NCI-H1694 treated with DMSO at 0.1 percent for 48 hours (cell line): Measurements from ENCODE around the gene FGF7.
"Not testable (repeated sequence)": the region's sequence is repeated elsewhere in the genome, so short reads cannot be mapped to it uniquely, and the experiment has no call there.

ENCODE experiments used
- DNase-seq: peaks from one replicate; lab custom pipeline; 2025; lab: John Stamatoyannopoulos, UW

FGF7 gene

GRCh38 chr15:49439678-49440395 is 16.8 kb downstream of the FGF7 start:
- DNase-seq = no peak

GRCh38 chr15:49441356-49441755 is 18.3 kb downstream of the FGF7 start:
- DNase-seq = no peak

GRCh38 chr15:49441816-49442215 is 18.8 kb downstream of the FGF7 start:
- no peak for DNase-seq

- DNase-seq = no peak
Observed at GRCh38 chr15:49452595-49452994, 29.6 kb downstream of the FGF7 start.

- DNase-seq = no peak
Observed at GRCh38 chr15:49456166-49456565, 33.1 kb downstream of the FGF7 start.

- DNase-seq = no peak
Observed at GRCh38 chr15:49458145-49458544, 35.1 kb downstream of the FGF7 start.

- DNase-seq = no peak
Observed at GRCh38 chr15:49460411-49460941, 37.4 kb downstream of the FGF7 start.

- no peak for DNase-seq
Observed at GRCh38 chr15:49462232-49462844, 39.3 kb downstream of the FGF7 start.

GRCh38 chr15:49464522-49464921 is 41.5 kb downstream of the FGF7 start:
- DNase-seq = no peak

GRCh38 chr15:49466119-49466518 is 43.1 kb downstream of the FGF7 start:
- DNase-seq = no peak

GRCh38 chr15:49467746-49468480 is 44.9 kb downstream of the FGF7 start:
- DNase-seq = no peak

GRCh38 chr15:49468481-49468839 is 45.4 kb downstream of the FGF7 start:
- DNase-seq = no peak

- DNase-seq = not testable (repeated sequence)
Observed at GRCh38 chr15:49471248-49471647, 48.2 kb downstream of the FGF7 start.

- DNase-seq = no peak
Observed at GRCh38 chr15:49471733-49472132, 48.7 kb downstream of the FGF7 start.

- no peak for DNase-seq
Observed at GRCh38 chr15:49472338-49472737, 49.3 kb downstream of the FGF7 start.

- no peak for DNase-seq
Observed at GRCh38 chr15:49473031-49473430, 50.0 kb downstream of the FGF7 start.

GRCh38 chr15:49478021-49478420 is 55.0 kb downstream of the FGF7 start:
- DNase-seq = not testable (repeated sequence)

- DNase-seq = not testable (repeated sequence)
Observed at GRCh38 chr15:49478982-49479381, 55.9 kb downstream of the FGF7 start.

- DNase-seq = not testable (repeated sequence)
Observed at GRCh38 chr15:49485401-49485800, 62.4 kb downstream of the FGF7 start.

- DNase-seq = no peak
Observed at GRCh38 chr15:49490966-49491365, 67.9 kb downstream of the FGF7 start.

GRCh38 chr15:49492151-49492550 is 69.1 kb downstream of the FGF7 start:
- no peak for DNase-seq

GRCh38 chr15:49492830-49493229 is 69.8 kb downstream of the FGF7 start:
- no peak for DNase-seq

GRCh38 chr15:49494842-49495241 is 71.8 kb downstream of the FGF7 start:
- no peak for DNase-seq
